Sigmoid colon (tissue), 7 donors: ENCODE measurements around the gene FAM53A. TPM values are rescaled to one million over a fixed set of nuclear protein-coding genes. Genes with fewer than 3 reads are reported as not detected.

Source experiments
- DNase-seq: peaks from one replicate; pipeline ENCODE4 v3.0.0-alpha.2; 2019
- H3K27ac ChIP-seq, 4 donors: fragments of 200-600 bp; sonication (generic); one replicate each; pipeline ENCODE4 v1.5.1; 2016 to 2019; ENCODE audit warnings: mild to moderate bottlenecking in 1 of 4
- H3K27me3 ChIP-seq, 3 donors: fragments of 200-600 bp; sonication (generic); one replicate each; pipeline ENCODE4 v1.5.1; 2019; ENCODE audit warnings: mild to moderate bottlenecking in 1 of 3
- H3K36me3 ChIP-seq, 4 donors: fragments of 200-600 bp; sonication (generic); one replicate each; pipeline ENCODE4 v1.5.1; 2016 to 2019
- H3K4me1 ChIP-seq, 4 donors: fragments of 200-600 bp; sonication (generic); one replicate each; pipeline ENCODE4 v1.5.1; 2017 to 2019
- H3K4me3 ChIP-seq, 4 donors: fragments of 200-600 bp; sonication (generic); one replicate each; pipeline ENCODE4 v1.5.1; 2017 to 2019; ENCODE audit warnings: mild to moderate bottlenecking in 2 of 4, moderate library complexity in 1 of 4
- H3K9me3 ChIP-seq, 4 donors: fragments of 200-600 bp in 3 of 4; sonication (generic) in 3 of 4; one replicate each; pipeline versions ENCODE4 v1.5.1 to v1.6.1; 2013 to 2019
- CTCF ChIP-seq, 4 experiments: fragments of 450-650 bp in 3 of 4; fragments of 200-600 bp in 1 of 4; IDR thresholded peaks; one replicate each; pipeline ENCODE4 v1.5.1; 2016 to 2019; ENCODE audit warnings: antibody characterized with exemption in 4 of 4, mild to moderate bottlenecking in 3 of 4, moderate library complexity in 2 of 4
- EP300 ChIP-seq, 4 donors: sonication (generic); formaldehyde crosslinking; IDR thresholded peaks; one replicate each; pipeline ENCODE4 v1.6.1; 2017; ENCODE audit warnings: antibody characterized with exemption in 4 of 4
- POLR2A ChIP-seq, 2 donors: fragments of 450-650 bp; IDR thresholded peaks; one replicate each; pipeline ENCODE4 v1.6.1; 2016; ENCODE audit warnings: antibody characterized with exemption in 2 of 2, mild to moderate bottlenecking in 2 of 2, moderate library complexity in 2 of 2
- POLR2AphosphoS5 ChIP-seq, 4 donors: sonication (generic); formaldehyde crosslinking; IDR thresholded peaks; one replicate each; pipeline ENCODE4 v1.6.1; 2017; ENCODE audit warnings: antibody characterized with exemption in 4 of 4
- whole genome bisulfite sequencing, 2 donors: extraction: QIAGEN DNeasy Blood & Tissue Kit; methylation state at CpG; one replicate each; pipeline ENCODE4 v1.1.7; 2013; 5-methylcytosine and 5-hydroxymethylcytosine counted together
- intact Hi-C: fragments of 100-400 bp; cut with DNase I; formaldehyde crosslinking; loops from one replicate; pipeline ENCODE4 v1.15.1; 2023
- polyA plus RNA-seq, 3 donors: library from polyadenylated mRNA; stranded (reverse); fragments of 200-250 nt; gene quantifications; one replicate each; pipeline ENCODE4 v1.2.3, GENCODE V29; 2013
- total RNA-seq, 4 donors: library from RNA; depleted of rRNA; stranded (reverse); fragments of >200 nt; gene quantifications; one replicate each; pipeline ENCODE4 v1.1.0, GENCODE V29; 2016
- donor health status: healthy with polysubstance abuse.
- donor health status: Bipolar disorder and iron deficiency.
- donor health status: healthy.

FAM53A gene
- total and polyA plus RNA-seq, 7 donors = 0.23 to 4.1 (median 1.4) TPM

DNA sequence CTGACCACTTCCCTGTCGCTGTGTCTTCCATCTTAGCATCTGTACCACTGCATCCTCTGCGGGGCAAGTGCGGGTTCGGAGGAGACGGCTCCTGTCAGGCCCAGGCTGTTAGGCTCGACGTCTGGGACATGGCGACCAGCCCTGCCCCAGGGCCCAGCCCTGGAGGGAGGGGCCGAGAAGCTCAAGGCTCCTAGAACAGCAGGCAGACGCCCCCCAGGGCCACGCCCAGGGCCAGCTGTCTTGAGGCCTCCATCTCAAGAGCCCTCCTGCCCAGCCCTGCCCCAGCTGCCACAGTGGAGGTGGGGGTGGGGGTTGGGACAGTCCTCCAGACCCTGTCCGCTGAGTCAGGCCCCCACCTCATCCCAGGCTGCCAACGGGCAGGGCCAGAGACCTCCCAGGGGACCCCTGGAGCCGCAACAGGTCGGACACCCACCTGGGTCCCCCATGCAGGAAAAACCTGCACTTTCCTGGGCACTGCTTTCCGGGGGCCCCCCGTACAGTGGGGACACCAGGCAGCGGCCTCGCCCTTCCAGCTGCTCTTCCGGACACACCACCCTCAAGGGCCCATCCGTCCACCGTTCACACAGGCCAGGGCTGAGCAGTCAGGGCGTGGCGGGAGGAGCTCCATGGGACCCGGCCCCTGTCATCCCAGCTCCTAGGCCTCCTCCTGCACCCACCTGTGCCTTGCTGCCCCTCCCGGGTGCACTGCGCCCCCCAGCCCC, 83.1 kb downstream of the FAM53A start:
- WGBS, 2 donors = 61 to 78% methylated on average over 27 of the region's 27 CpGs
- H3K36me3 ChIP-seq = no peaks in the 10 kb centered on the region
- TF ChIP-seq POLR2A (IDR thresholded peaks at IDR 0.05) = no peak
- no peak for TF ChIP-seq CTCF (IDR thresholded peaks at IDR 0.05)
- no peak for TF ChIP-seq POLR2AphosphoS5 (IDR thresholded peaks at IDR 0.05)
- TF ChIP-seq EP300 (IDR thresholded peaks at IDR 0.05) = no peak
- H3K9me3 ChIP-seq = no peaks in the 10 kb centered on the region
- peak; percentile 57 for DNase-seq
- H3K27ac ChIP-seq = no peak overlapping the region
- no peak overlapping the region for H3K4me3 ChIP-seq
- no peaks in the 10 kb centered on the region for H3K4me1 ChIP-seq
- intact Hi-C loops = no loop called here
- peaks cover 0 to 42% (median 3%) of the 10 kb centered on the region in 3 donors for H3K27me3 ChIP-seq

- no peaks in the 10 kb centered on the region for H3K9me3 ChIP-seq
- no peak overlapping the region for H3K4me3 ChIP-seq
- 72 to 83% methylated on average over 15 of the region's 15 CpGs for WGBS, 2 donors
- TF ChIP-seq EP300 (IDR thresholded peaks at IDR 0.05) (no peak), POLR2A (IDR thresholded peaks at IDR 0.05) (no peak), CTCF (IDR thresholded peaks at IDR 0.05) (no peak), POLR2AphosphoS5 (IDR thresholded peaks at IDR 0.05) (no peak)
- no peak overlapping the region for H3K27ac ChIP-seq
- no peaks in the 10 kb centered on the region for H3K4me1 ChIP-seq
- DNase-seq = peak; percentile 60
- peaks cover 0 to 36% (median 3%) of the 10 kb centered on the region in 3 donors for H3K27me3 ChIP-seq
- H3K36me3 ChIP-seq = no peaks in the 10 kb centered on the region
- intact Hi-C loops = no loop called here
Observed at GRCh38 chr4:1600211-1600780, 83.8 kb downstream of the FAM53A start.

DNA sequence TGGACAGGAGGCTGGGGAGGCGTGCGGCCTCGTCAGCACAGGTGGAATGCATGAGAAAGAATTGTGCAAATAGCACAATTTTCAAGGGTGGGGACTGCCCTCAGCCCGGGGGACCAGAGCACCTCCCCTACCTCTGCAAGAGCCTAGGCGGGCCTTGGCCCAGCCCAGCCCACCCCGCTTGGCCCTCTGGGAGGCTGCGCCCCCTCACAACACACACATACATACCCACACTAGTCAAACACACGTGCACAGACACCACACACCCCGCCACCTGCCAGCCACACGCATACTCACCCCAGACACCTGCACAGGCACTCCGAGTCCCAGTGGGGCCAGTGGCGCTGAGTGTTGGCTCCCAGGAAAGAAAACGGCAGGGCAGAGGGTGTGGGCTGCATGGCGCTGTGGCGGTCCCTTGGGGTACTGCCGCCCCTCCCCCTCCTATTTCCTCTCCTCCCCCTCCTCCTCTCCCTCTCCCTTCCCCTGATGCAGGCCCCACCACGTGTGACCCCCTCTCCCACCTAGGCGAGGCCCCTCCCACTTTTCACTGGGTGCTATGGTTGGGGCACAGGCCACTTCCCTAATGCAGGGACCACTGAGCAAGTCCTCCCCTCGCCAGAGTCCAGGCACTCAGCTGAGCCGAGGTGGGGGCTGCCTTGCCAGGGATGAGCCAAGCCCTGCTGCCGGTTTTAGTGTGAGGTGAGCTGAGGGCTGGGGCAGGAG, 84.5 kb downstream of the FAM53A start:
- no peaks in the 10 kb centered on the region for H3K36me3 ChIP-seq
- 40 to 57% methylated on average over 21 of the region's 21 CpGs for WGBS, 2 donors
- peaks cover 0 to 30% (median 0%) of the 10 kb centered on the region in 3 donors for H3K27me3 ChIP-seq
- no peaks in the 10 kb centered on the region for H3K9me3 ChIP-seq
- TF ChIP-seq POLR2AphosphoS5 (IDR thresholded peaks at IDR 0.05) (no peak), CTCF (IDR thresholded peaks at IDR 0.05) (no peak), EP300 (IDR thresholded peaks at IDR 0.05) (no peak), POLR2A (IDR thresholded peaks at IDR 0.05) (no peak)
- intact Hi-C loops = no loop called here
- peak; percentile 52 for DNase-seq
- no peak overlapping the region for H3K27ac ChIP-seq
- H3K4me1 ChIP-seq = no peaks in the 10 kb centered on the region
- no peak overlapping the region for H3K4me3 ChIP-seq

DNA sequence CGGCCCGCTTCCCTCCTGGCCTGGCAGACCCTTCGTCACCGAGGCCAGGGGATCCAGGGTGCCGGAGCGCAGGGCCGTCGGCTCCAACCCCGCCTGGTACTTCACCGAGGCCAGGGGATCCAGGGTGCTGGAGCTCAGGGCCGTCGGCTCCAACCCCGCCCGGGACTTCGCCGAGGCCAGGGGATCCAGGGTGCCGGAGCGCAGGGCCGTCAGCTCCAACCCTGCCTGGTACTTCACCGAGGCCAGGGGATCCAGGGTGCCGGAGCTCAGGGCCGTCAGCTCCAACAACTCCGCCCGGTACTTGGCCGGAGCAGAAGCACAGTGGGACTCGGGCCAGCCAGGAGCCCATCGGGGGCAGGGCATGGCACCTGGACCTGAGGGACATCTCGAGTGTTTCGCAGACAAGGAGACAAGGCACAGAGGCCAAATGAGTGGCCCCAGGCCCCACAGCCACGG, 85.1 kb downstream of the FAM53A start:
- H3K36me3 ChIP-seq = no peaks in the 10 kb centered on the region
- DNase-seq = peak; percentile 41
- intact Hi-C loops = no loop called here
- 61 to 83% methylated on average over 30 of the region's 30 CpGs for WGBS, 2 donors
- no peaks in the 10 kb centered on the region for H3K4me1 ChIP-seq
- H3K27ac ChIP-seq = no peak overlapping the region
- H3K4me3 ChIP-seq = no peak overlapping the region
- H3K9me3 ChIP-seq = no peaks in the 10 kb centered on the region
- TF ChIP-seq EP300 (IDR thresholded peaks at IDR 0.05) (no peak), POLR2AphosphoS5 (IDR thresholded peaks at IDR 0.05) (no peak), CTCF (IDR thresholded peaks at IDR 0.05) (no peak), POLR2A (IDR thresholded peaks at IDR 0.05) (no peak)
- H3K27me3 ChIP-seq = peaks cover 0 to 26% (median 1%) of the 10 kb centered on the region in 3 donors
